ENCODE data around the gene ALK.

Gene ALK

GRCh38 chr2:29787473-29788465 lies 133.6 kb downstream of the ALK start:
- DNase-seq = no peak

- peak; percentile 68 for DNase-seq
Measured at GRCh38 chr2:29786361-29786760, 135.0 kb downstream of the ALK start.

- peak; percentile 11 for DNase-seq
Measured at GRCh38 chr2:29783666-29784065, 137.7 kb downstream of the ALK start.

DNA sequence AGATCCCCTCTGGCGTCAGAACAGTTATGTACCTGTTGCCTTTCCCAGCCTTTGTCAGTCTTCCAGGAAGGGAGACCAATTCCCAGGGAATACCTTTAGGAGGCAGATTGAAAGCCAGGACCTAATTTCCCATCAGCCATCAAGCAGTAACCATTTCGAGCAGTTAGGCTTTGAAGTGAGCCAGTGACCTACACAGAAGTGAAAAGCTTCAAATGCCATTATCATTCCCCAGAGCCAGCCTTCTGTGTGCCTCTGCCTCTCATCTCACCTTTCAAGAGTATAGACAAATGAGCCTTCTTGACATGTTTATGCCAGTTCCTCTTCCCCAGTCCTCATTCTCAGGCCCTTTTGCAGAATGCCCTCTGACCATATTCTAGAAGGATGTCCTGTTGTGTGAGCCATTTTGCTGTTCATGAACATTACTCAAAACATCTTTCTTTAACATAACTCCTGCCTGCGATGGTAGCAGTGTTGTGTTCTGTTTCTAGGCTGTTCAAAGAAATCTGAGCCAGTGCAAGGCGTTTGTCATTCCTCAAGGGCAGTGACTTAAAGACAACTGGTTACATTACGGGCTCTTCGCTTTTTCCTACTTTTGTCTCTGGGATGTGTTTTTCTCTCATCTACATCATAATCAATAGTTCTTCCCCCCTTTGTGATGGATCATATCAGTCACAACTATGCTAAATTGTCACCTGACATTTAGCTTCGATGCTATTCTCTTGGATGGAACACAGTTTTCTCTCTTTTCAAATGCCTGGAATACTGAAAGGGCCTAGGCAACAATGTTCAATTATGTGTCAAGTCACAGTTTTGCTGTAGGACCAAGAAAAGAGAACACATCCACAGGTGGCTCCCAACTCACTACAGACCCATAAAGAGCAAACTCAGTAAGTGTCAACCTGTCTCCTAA lies 138.6 kb downstream of the ALK start:
- DNase-seq = no peak

GRCh38 chr2:29782087-29782486 lies 139.3 kb downstream of the ALK start:
- no peak for DNase-seq

GRCh38 chr2:29780906-29781305 lies 140.5 kb downstream of the ALK start:
- DNase-seq = no peak

GRCh38 chr2:29777161-29777560 lies 144.2 kb downstream of the ALK start:
- DNase-seq = no peak

DNA sequence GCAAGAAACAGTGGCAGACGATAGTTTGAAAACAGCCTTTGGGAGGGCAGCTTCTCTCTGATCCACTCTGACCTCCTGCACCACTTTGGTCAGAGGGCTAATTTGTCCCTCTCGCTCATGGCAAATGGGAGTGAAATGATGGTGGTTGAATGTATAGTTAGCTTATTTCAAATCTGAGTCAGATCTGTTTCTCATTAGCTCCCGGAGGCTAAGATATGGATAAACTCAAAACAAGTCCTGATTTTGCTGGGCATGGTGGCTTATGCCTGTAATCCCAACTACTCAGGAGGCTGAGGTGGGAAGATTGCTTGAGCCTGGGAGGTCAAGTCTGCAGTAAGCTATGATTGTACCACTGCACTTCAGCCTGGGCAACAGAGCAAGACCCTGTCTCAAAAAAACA lies 145.0 kb downstream of the ALK start:
- no peak for DNase-seq

- no peak for DNase-seq
Measured at GRCh38 chr2:29775937-29776336, 145.4 kb downstream of the ALK start.

GRCh38 chr2:29774624-29775023 lies 146.8 kb downstream of the ALK start:
- peak; percentile 24 for DNase-seq

- no peak for DNase-seq
Measured at GRCh38 chr2:29770846-29771245, 150.5 kb downstream of the ALK start.

- no peak for DNase-seq
Measured at GRCh38 chr2:29769847-29770246, 151.5 kb downstream of the ALK start.

DNA sequence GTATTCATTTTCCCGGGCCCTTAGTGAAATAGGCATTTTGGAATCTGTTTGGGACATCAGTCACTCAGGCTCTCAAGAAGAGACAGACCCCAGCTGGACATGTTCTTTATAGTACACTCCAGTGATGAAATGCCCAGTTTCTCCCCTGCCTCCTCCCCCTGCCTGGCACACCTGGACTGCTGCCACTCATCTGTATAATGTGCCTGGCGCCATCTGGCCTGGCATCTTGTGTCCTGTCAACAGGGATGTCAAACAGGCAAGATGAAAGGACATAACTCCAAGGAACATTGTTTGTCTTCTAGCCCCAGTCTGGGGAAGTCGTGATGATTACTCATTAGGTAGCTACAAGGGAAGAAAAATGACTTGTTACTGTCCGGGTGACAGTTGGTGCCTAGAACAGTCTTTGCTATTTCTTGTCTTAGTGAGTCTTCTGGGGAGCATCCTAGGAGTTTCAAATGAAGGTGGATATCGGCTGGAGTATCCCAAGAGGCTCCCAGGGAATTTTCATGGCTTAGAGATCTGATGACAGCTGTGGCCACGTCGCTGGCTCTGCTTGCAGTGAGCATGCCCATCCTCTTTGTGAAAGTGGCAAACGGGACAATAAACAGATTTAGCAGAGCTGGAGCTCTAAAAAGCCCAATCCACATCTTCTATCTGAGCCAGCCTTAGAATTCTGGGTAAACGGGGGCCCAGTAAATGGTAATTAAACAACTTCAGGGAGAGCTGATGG lies 153.6 kb downstream of the ALK start:
- DNase-seq = peak; percentile 86

GRCh38 chr2:29766191-29766590 lies 155.2 kb downstream of the ALK start:
- no peak for DNase-seq

GRCh38 chr2:29765721-29766120 lies 155.7 kb downstream of the ALK start:
- DNase-seq = no peak

GRCh38 chr2:29763371-29763770 lies 158.0 kb downstream of the ALK start:
- DNase-seq = no peak

DNA sequence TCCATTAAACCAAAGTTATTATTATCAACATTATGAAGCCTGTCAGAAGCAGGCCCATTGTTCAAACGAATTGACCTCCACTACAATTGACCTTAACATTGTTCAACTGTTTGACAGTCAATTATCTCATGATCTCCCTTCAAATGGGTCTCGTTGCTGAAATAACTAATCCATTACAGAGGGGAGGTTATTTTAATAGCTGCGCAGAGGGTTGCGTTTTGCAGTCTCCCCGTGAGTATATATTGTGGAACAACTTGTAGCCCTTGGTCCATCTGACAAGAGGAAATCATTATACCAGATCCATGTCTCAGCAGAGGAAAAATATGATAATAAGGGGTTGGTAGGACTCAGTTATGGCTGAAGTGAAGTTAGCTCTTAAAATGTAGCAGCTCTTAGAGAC lies 159.1 kb downstream of the ALK start:
- peak; percentile 81 for DNase-seq

DNA sequence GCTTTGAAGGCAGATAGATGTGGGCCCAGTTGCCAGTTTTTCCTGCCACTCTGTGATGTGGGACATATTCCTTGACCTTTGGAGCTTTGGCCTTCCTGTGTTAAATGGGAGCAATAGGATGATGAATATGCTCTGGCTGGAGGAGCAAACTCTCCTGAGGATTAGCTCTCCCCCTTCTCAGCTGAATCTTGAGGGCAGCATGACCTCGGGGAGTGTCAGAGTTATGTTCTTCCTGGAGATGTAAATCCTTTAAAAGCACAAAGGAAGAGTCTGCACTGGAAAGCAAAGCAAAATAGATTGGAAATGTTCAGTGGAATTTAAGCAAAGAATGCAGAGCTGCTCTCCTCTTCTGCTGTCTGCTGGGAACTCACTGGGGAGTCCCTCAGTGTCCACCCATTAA lies 160.1 kb downstream of the ALK start:
- no peak for DNase-seq

- DNase-seq = no peak
Measured at GRCh38 chr2:29760008-29760407, 161.4 kb downstream of the ALK start.

GRCh38 chr2:29759360-29759759 lies 162.0 kb downstream of the ALK start:
- no peak for DNase-seq

DNA sequence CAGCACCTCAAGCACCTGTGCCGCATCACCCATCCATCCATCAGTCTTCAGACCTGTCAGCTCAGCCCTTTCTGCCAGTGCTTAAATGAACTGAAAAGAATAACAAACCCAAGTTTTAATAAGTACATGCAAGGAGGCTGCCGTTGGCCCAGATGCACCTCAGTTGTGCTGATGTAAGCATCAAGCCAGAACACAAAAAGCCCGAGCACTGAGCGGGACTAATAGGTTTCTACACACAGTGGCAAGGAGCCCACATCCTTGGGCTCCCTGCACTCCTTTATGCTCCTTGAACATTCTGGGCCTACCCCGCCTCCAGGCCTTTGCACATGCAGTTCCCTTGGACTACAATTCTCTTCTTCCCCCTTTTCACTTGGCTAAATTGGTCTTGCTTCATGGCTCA lies 165.6 kb downstream of the ALK start:
- no peak for DNase-seq

- DNase-seq = no peak
Measured at GRCh38 chr2:29755233-29755632, 166.2 kb downstream of the ALK start.

Data from NCI-H69 (cell line).